ENCODE results near the gene PCSK2.

PCSK2 gene

GRCh38 chr20:17439616-17440296, 212.9 kb downstream of the PCSK2 start:
- no peak for FAIRE-seq
- DNase-seq (ENCODE audit: insufficient read length, low spot score) = no peak

GRCh38 chr20:17441745-17442144, 214.9 kb downstream of the PCSK2 start:
- no peak for DNase-seq (ENCODE audit: insufficient read length, low spot score)
- no peak for FAIRE-seq

- DNase-seq (ENCODE audit: insufficient read length, low spot score) (no peak), FAIRE-seq (no peak)
Observed at GRCh38 chr20:17442588-17442987, 215.7 kb downstream of the PCSK2 start.

- no peak for DNase-seq (ENCODE audit: insufficient read length, low spot score)
- no peak for FAIRE-seq
Observed at GRCh38 chr20:17443131-17443858, 216.5 kb downstream of the PCSK2 start.

GRCh38 chr20:17444091-17444490, 217.3 kb downstream of the PCSK2 start:
- no peak for FAIRE-seq
- DNase-seq (ENCODE audit: insufficient read length, low spot score) = no peak

GRCh38 chr20:17445543-17445942, 218.7 kb downstream of the PCSK2 start:
- no peak for DNase-seq (ENCODE audit: insufficient read length, low spot score)
- FAIRE-seq = no peak

- no peak for DNase-seq (ENCODE audit: insufficient read length, low spot score)
- FAIRE-seq = no peak
Observed at GRCh38 chr20:17446171-17446570, 219.3 kb downstream of the PCSK2 start.

- FAIRE-seq (no peak), DNase-seq (ENCODE audit: insufficient read length, low spot score) (no peak)
Observed at GRCh38 chr20:17448071-17448470, 221.2 kb downstream of the PCSK2 start.

- FAIRE-seq = no peak
- no peak for DNase-seq (ENCODE audit: insufficient read length, low spot score)
Observed at GRCh38 chr20:17449031-17449430, 222.2 kb downstream of the PCSK2 start.

- FAIRE-seq = no peak
- DNase-seq (ENCODE audit: insufficient read length, low spot score) = no peak
Observed at GRCh38 chr20:17452441-17452840, 225.6 kb downstream of the PCSK2 start.

- DNase-seq (ENCODE audit: insufficient read length, low spot score) (no peak), FAIRE-seq (no peak)
Observed at GRCh38 chr20:17453592-17453991, 226.8 kb downstream of the PCSK2 start.

GRCh38 chr20:17456279-17456678, 229.4 kb downstream of the PCSK2 start:
- FAIRE-seq = no peak
- no peak for DNase-seq (ENCODE audit: insufficient read length, low spot score)

- FAIRE-seq = no peak
- no peak for DNase-seq (ENCODE audit: insufficient read length, low spot score)
Observed at GRCh38 chr20:17457079-17457478, 230.2 kb downstream of the PCSK2 start.

- no peak for DNase-seq (ENCODE audit: insufficient read length, low spot score)
- FAIRE-seq = no peak
Observed at GRCh38 chr20:17457588-17458190, 230.8 kb downstream of the PCSK2 start.

- DNase-seq (ENCODE audit: insufficient read length, low spot score) = no peak
- FAIRE-seq = no peak
Observed at GRCh38 chr20:17460119-17460518, 233.3 kb downstream of the PCSK2 start.

GRCh38 chr20:17461941-17462340, 235.1 kb downstream of the PCSK2 start:
- FAIRE-seq = no peak
- DNase-seq (ENCODE audit: insufficient read length, low spot score) = no peak

GRCh38 chr20:17463711-17464110, 236.9 kb downstream of the PCSK2 start:
- FAIRE-seq (no peak), DNase-seq (ENCODE audit: insufficient read length, low spot score) (no peak)

GRCh38 chr20:17465236-17465635, 238.4 kb downstream of the PCSK2 start:
- no peak for DNase-seq (ENCODE audit: insufficient read length, low spot score)
- no peak for FAIRE-seq

- DNase-seq (ENCODE audit: insufficient read length, low spot score) = no peak
- no peak for FAIRE-seq
Observed at GRCh38 chr20:17466641-17467040, 239.8 kb downstream of the PCSK2 start.

- FAIRE-seq = no peak
- no peak for DNase-seq (ENCODE audit: insufficient read length, low spot score)
Observed at GRCh38 chr20:17467120-17467655, 240.3 kb downstream of the PCSK2 start.

GRCh38 chr20:17468073-17468840, 241.4 kb downstream of the PCSK2 start:
- DNase-seq (ENCODE audit: insufficient read length, low spot score) (no peak), FAIRE-seq (no peak)
